GM18858 (cell line): Measurements from ENCODE around the gene PPP4C.
"Not testable (repeated sequence)": the region's sequence is repeated elsewhere in the genome, so short reads cannot be mapped to it uniquely, and the experiment has no call there.

Experiments
- ATAC-seq: cut with Tn5 transposase; IDR thresholded peaks from one replicate; pipeline ENCODE4 v1.9.1; 2021; ENCODE audit not compliant: unreplicated experiment

PPP4C gene

GRCh38 chr16:30122604-30123160 is 46.9 kb downstream of the PPP4C start:
- ATAC-seq = no peak

DNA sequence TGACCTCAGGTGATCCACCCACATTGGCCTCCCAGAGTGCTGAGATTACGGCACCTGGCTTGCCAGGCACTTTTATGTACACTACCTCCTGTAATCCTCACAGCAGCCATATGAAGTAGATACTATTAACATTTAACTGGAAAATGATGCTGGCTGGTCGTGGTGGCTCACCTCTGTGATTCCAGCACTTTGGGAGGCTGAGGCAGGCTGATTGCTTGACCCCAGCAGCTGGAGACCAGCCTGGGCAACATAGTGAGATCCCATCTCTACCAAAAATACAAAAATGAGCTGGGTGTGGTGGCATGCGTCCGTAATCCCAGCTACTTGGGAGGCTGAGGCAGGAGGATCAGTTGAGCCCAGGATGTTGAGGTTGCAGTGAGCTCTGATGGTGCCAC is 49.2 kb downstream of the PPP4C start:
- ATAC-seq = no peak

DNA sequence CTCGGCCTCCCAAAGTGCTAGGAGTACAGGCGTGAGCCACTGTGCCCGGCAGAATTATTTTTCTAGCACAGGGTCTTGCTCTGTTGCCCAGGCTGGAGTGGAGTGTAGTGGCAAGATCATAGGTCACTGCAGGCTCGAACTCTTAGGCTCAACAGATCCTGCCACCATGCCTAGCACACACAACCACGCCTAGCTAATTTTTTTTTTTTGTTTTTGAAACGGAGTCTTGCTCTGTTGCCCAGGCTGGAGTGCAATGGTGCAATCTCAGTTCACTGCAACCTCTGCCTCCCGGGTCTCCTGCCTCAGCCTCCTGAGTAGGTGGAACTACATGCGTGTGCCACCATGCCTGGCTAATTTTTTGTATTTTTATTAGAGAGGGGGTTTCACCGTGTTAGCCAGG is 49.9 kb downstream of the PPP4C start:
- not testable (repeated sequence) for ATAC-seq

DNA sequence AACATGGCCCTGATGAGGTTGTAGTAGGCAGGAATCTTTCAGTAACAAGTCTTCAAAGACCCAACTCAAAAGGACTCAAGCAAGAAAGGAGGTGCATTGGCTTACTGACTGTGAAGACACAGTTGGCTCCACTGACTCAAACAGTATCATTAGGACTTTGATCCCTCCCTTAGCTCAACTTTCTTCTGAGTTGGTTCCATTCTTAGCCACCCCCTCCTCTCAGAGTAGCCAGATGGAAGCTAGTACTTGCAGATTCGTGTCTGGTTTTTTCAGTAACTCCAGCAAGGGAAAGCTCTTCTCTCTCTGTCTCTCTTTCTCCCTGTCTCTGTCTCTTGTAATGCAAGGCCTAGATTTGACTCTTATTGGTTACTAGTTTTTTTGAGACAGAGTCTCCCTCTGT is 52.2 kb downstream of the PPP4C start:
- ATAC-seq = no peak

- ATAC-seq = no peak
These were observed 56.2 kb downstream of the PPP4C start for GRCh38 chr16:30131869-30132475.

- no peak for ATAC-seq
These were observed 56.8 kb downstream of the PPP4C start for GRCh38 chr16:30132591-30132990.
